Left ventricle myocardium inferior (tissue), 1 donor: ENCODE data around the gene G6PC3. TPM values are rescaled to one million over a fixed set of nuclear protein-coding genes. Genes with fewer than 3 reads are reported as not detected.
A peak's percentile ranks its signal among the peaks of the same experiment; 100 is the strongest.
"Not testable (repeated sequence)": the region's sequence is repeated elsewhere in the genome, so short reads cannot be mapped to it uniquely, and the experiment has no call there.

Experiments used
- DNase-seq: peaks from one replicate; pipeline ENCODE4 v3.0.0-alpha.2; 2020
- H3K27ac ChIP-seq: fragments of 200-600 bp; replicated peaks from 2 replicates; pipeline ENCODE4 v1.8.0; 2021
- H3K27me3 ChIP-seq: fragments of 200-600 bp; 2 replicates; pipeline ENCODE4 v1.8.0; 2021; ENCODE audit warnings: low read depth
- H3K36me3 ChIP-seq: fragments of 200-600 bp; 2 replicates; pipeline ENCODE4 v1.8.0; 2021
- H3K4me1 ChIP-seq: fragments of 200-600 bp; 2 replicates; pipeline ENCODE4 v1.8.0; 2021
- H3K4me3 ChIP-seq: fragments of 200-600 bp; 2 replicates; pipeline ENCODE4 v1.8.0; 2021; ENCODE audit warnings: mild to moderate bottlenecking, moderate library complexity
- H3K9me3 ChIP-seq: fragments of 200-600 bp; replicated peaks from 2 replicates; pipeline ENCODE4 v1.8.0; 2021
- intact Hi-C: fragments of 100-400 bp; cut with micrococcal nuclease; formaldehyde crosslinking; loops from one replicate; pipeline ENCODE4 v1.11.0; 2022
- long read RNA-seq: library from polyadenylated mRNA; unstranded; transcript quantifications from one replicate; pipeline ENCODE4 v2.0.0, GENCODE V29; 2021
- total RNA-seq: library from RNA; stranded (reverse); fragmentation: NEBNext Ultra II Directional; extraction: Animal tissue kit (Norgen Biotek cat#: 25700); gene quantifications from one replicate; pipeline ENCODE4 v1.2.1, GENCODE V29; 2021
- TF ChIP-seq, protein P1 (sequence below): fragments of 200-600 bp; IDR thresholded peaks from 2 replicates; pipeline ENCODE4 v1.8.0; 2021; ENCODE audit warnings: antibody characterized with exemption, mild to moderate bottlenecking, borderline replicate concordance
- donor health status: DM: no; HTN: yes; CAD: no; lungs with severe emphysema.

The G6PC3 gene
- 29.3 TPM for total RNA-seq
- long read RNA-seq, transcript G6PC3-201 (6 exons, 1,533 nt): major isoform, 25 of 33 reads
- long read RNA-seq, partial matches to known transcripts: 0 of 33 reads
- long read RNA-seq, other reads (novel, unspliced or antisense): 4 of 33 reads

GRCh38 chr17:44070455-44071197, at the start of gene G6PC3:
G6PC3 (plus strand) TSS chr17:44070735; CDS start chr17:44070966, 231 bp downstream.
- TF ChIP-seq, protein P1, sequence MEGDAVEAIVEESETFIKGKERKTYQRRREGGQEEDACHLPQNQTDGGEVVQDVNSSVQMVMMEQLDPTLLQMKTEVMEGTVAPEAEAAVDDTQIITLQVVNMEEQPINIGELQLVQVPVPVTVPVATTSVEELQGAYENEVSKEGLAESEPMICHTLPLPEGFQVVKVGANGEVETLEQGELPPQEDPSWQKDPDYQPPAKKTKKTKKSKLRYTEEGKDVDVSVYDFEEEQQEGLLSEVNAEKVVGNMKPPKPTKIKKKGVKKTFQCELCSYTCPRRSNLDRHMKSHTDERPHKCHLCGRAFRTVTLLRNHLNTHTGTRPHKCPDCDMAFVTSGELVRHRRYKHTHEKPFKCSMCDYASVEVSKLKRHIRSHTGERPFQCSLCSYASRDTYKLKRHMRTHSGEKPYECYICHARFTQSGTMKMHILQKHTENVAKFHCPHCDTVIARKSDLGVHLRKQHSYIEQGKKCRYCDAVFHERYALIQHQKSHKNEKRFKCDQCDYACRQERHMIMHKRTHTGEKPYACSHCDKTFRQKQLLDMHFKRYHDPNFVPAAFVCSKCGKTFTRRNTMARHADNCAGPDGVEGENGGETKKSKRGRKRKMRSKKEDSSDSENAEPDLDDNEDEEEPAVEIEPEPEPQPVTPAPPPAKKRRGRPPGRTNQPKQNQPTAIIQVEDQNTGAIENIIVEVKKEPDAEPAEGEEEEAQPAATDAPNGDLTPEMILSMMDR: peak; percentile 22
- Histone ChIP-seq H3K27ac (peak within 1 kb of the TSS; percentile 95), H3K36me3 (peaks cover 18% of the 10 kb centered on the region), H3K27me3 (no peaks in the 10 kb centered on the region), H3K9me3 (no peaks in the 10 kb centered on the region), H3K4me3 (peak within 1 kb of the TSS; percentile 91), H3K4me1 (peaks cover 54% of the 10 kb centered on the region)
- DNase-seq: peak; percentile 95
- intact Hi-C loops: no loop called here

DNA sequence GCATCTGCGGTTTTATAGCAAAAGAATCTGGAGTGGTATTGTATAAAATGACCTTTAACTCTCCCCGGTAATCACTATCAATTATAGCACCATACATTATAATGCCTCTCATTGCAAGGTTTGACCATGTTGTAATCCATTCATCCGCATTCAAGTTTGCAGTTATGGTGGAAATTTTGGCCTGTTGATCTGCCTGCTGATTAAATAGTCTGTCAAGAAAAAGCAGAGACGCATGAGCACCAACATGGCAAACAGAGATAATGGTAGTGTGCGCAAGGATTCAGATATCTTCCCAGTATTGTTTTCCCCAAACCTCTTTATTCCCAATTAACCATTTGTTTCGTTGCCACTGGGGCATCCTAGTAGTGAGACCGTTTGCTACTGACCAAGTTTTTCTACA, 49.3 kb upstream of the G6PC3 start:
- DNase-seq, H3K4me1 ChIP-seq, H3K36me3 ChIP-seq, H3K27ac ChIP-seq, H3K9me3 ChIP-seq, intact Hi-C loops, H3K4me3 ChIP-seq, H3K27me3 ChIP-seq: not testable (repeated sequence)

GRCh38 chr17:44022246-44022645, 48.3 kb upstream of the G6PC3 start:
- H3K9me3 ChIP-seq: no peaks in the 10 kb centered on the region
- intact Hi-C loops: no loop called here
- no peak overlapping the region for H3K4me3 ChIP-seq
- peaks cover 3% of the 10 kb centered on the region for H3K36me3 ChIP-seq
- TF ChIP-seq, protein P1: no peak
- DNase-seq: no peak
- H3K4me1 ChIP-seq: peaks cover 4% of the 10 kb centered on the region
- H3K27ac ChIP-seq: no peak overlapping the region
- no peaks in the 10 kb centered on the region for H3K27me3 ChIP-seq

- no peak for DNase-seq
- no peaks in the 10 kb centered on the region for H3K27me3 ChIP-seq
- no peak overlapping the region for H3K4me3 ChIP-seq
- peaks cover 4% of the 10 kb centered on the region for H3K4me1 ChIP-seq
- no peak overlapping the region for H3K27ac ChIP-seq
- no peaks in the 10 kb centered on the region for H3K9me3 ChIP-seq
- TF ChIP-seq, protein P1: no peak
- peaks cover 3% of the 10 kb centered on the region for H3K36me3 ChIP-seq
- intact Hi-C loops: no loop called here
Observed at GRCh38 chr17:44023545-44024270, 46.8 kb upstream of the G6PC3 start.

GRCh38 chr17:44024271-44024663, 46.3 kb upstream of the G6PC3 start:
- Histone ChIP-seq H3K27ac (no peak overlapping the region), H3K9me3 (no peaks in the 10 kb centered on the region), H3K4me1 (peaks cover 4% of the 10 kb centered on the region), H3K27me3 (no peaks in the 10 kb centered on the region), H3K36me3 (peaks cover 3% of the 10 kb centered on the region), H3K4me3 (no peak overlapping the region)
- intact Hi-C loops: no loop called here
- TF ChIP-seq, protein P1: no peak
- no peak for DNase-seq

- intact Hi-C loops: no loop called here
- no peaks in the 10 kb centered on the region for H3K9me3 ChIP-seq
- TF ChIP-seq, protein P1: no peak
- H3K4me3 ChIP-seq: no peak overlapping the region
- H3K36me3 ChIP-seq: peaks cover 3% of the 10 kb centered on the region
- no peak overlapping the region for H3K27ac ChIP-seq
- no peak for DNase-seq
- no peaks in the 10 kb centered on the region for H3K27me3 ChIP-seq
- H3K4me1 ChIP-seq: peaks cover 4% of the 10 kb centered on the region
Observed at GRCh38 chr17:44024853-44025252, 45.7 kb upstream of the G6PC3 start.
